ENCODE measurements around the gene TDRD1. TPM values are rescaled to one million over a fixed set of nuclear protein-coding genes. Genes with fewer than 3 reads are reported as not detected.

Gene TDRD1
- total and polyA plus RNA-seq, 9 of the 15 experiments (the other 6 are each of a cell fraction or from before 2014, with no cell fraction given): not detected

DNA sequence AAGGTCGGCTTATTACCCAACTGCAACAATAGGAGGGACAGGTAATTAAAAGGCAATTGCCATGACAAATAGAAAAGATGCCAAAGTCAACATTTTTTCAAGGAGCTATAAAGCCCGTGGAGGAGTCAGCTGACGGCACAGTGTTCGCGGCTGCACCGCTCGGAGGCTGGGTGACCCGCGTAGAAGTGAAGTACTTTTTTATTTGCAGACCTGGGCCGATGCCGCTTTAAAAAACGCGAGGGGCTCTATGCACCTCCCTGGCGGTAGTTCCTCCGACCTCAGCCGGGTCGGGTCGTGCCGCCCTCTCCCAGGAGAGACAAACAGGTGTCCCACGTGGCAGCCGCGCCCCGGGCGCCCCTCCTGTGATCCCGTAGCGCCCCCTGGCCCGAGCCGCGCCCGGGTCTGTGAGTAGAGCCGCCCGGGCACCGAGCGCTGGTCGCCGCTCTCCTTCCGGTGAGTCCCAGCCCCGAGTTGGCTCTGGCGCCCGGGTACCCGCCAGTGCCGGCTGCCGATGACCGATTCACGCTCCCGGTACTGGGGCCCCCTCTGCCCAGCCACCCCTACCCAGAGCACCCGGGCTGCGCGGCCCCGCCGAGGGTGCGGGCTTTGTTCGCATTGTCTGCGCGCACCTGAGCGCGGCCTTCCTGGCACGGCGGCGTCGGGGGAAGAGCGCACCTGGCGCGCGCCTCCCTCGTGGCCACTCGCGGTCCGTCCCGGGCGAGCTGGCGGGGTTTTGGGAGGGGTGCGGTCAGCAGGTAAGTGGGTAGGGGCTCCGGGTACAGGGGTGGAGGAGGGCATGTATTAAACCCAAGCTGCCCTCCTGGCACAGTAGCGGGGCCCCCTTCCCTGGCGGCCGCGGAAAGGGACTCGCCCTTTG lies 60.2 kb downstream of the TDRD1 start, which contains the start of gene VWA2:
Gene VWA2, plus strand, starts transcription at position 138 of the 877 bp plus-strand sequence. CDS start 9,460 bp downstream, outside the sequence.
- in situ Hi-C loops (cut with MboI): no loop called here
- Histone ChIP-seq H3K4me3 (no peak within 1 kb of the TSS), H3K27ac (ENCODE audit: extremely low read depth, low read depth, low read length) (no peak within 1 kb of the TSS), H2AFZ (ENCODE audit: low read depth, low read length) (no peak within 1 kb of the TSS), H3K27me3 (ENCODE audit: control insufficient read depth in 2 of 2, insufficient read depth in 2 of 2, low read length in 2 of 2) (peaks cover 0 to 27% of the 10 kb centered on the region in 2 experiments; a peak in 3 of 5 replicates), H3K36me3 (ENCODE audit: control insufficient read depth, insufficient read depth, low read length) (no peaks in the 10 kb centered on the region), H3K4me1 (replicated peaks in 1 of 2; ENCODE audit: control insufficient read depth in 2 of 2, insufficient read depth in 2 of 2, low read length in 2 of 2) (peaks cover 0 to 7% of the 10 kb centered on the region in 2 experiments; a peak in 2 of 5 replicates), H3K4me2 (ENCODE audit: insufficient read depth, low read length) (no peak within 1 kb of the TSS), H4K20me1 (replicated peaks; ENCODE audit: control insufficient read depth, insufficient read depth, low read length) (no peaks in the 10 kb centered on the region), H3K9me3 (replicated peaks; ENCODE audit: control insufficient read depth, insufficient read depth, low read depth, low read length) (no peaks in the 10 kb centered on the region), H3K9ac (ENCODE audit: insufficient read depth in 1 of 2, low read depth in 2 of 2, low read length in 2 of 2) (no peak within 1 kb of the TSS), H3K79me2 (ENCODE audit: control insufficient read depth, insufficient read depth, low read length) (no peaks in the 10 kb centered on the region), H3K9me1 (ENCODE audit: control insufficient read depth, insufficient read depth, low read length) (no peaks in the 10 kb centered on the region)
- DNase-seq (ENCODE audit: extremely low read depth in 1 of 4, low spot score in 3 of 4): no peak
- 20% methylated on average over 32 of the region's 79 CpGs for WGBS (ENCODE audit: insufficient coverage, low coverage, missing lambda C conversion rate)
- ATAC-seq: no peak
- ChIA-PET POLR2A (interaction anchor here (0.7 kb wide), 1 partner anchor 544 kb away, joined by 3 read pairs; no protein-coding TSS in a partner anchor), CTCF (ENCODE audit: low intra/inter-chr PET ratio) (no interaction called here)
- TF ChIP-seq SUPT5H (IDR thresholded peaks at IDR 0.05): no peak
- TF ChIP-seq TEAD2 (tag; IDR thresholded peaks at IDR 0.05): no peak
- TF ChIP-seq ILK (tag; IDR thresholded peaks at IDR 0.05; ENCODE audit: borderline replicate concordance, low read depth): no peak
- TF ChIP-seq ZSCAN32 (CRISPR knock-in tag; IDR thresholded peaks at IDR 0.05): no peak
- TF ChIP-seq, protein P1, sequence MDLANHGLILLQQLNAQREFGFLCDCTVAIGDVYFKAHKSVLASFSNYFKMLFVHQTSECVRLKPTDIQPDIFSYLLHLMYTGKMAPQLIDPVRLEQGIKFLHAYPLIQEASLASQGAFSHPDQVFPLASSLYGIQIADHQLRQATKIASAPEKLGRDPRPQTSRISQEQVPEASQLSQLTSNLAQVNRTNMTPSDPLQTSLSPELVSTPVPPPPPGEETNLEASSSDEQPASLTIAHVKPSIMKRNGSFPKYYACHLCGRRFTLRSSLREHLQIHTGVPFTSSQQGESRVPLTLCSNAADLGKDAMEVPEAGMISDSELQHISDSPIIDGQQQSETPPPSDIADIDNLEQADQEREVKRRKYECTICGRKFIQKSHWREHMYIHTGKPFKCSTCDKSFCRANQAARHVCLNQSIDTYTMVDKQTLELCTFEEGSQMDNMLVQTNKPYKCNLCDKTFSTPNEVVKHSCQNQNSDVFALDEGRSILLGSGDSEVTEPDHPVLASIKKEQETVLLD (IDR thresholded peaks at IDR 0.05): no peak
- no peak for TF ChIP-seq MCM7 (IDR thresholded peaks at IDR 0.05)
- FAIRE-seq: no peak
- intact Hi-C loops (cut with micrococcal nuclease): no loop called here
- BruUV-seq (replicated peaks): no TSS peak
